H1 (cell line): ENCODE data around the gene PLCL1. TPM values are rescaled to one million over a fixed set of nuclear protein-coding genes. Genes with fewer than 3 reads are reported as not detected.

Experiments used
- NRF1 ChIP-seq: IDR thresholded peaks from 2 replicates; pipeline ENCODE4 v1.6.1; 2011; ENCODE audit warnings: mild to moderate bottlenecking, low read depth, low read length, improper control_type of control experiment
- polyA plus RNA-seq, 7 experiments: library from polyadenylated mRNA; depleted of rRNA in 3 of 7; stranded (reverse) in 5 of 7; unstranded in 2 of 7; fragments of >200 nt in 5 of 7; fragments of 200-250 nt in 2 of 7; gene quantifications; 1 replicate in 5 of 7; 2 replicates in 1 of 7; 4 replicates in 1 of 7; pipeline versions ENCODE4 v1.2.1 to v1.2.3, GENCODE V29; 2011 to 2013; ENCODE audit warnings: missing spikeins in 2 of 7, mixed read lengths in 2 of 7
- total RNA-seq: library from RNA; stranded (reverse); fragmentation: NEBNext Ultra II Directional; extraction: Animal tissue kit (Norgen Biotek cat#: 25700); gene quantifications from 2 replicates; pipeline ENCODE4 v1.2.1, GENCODE V29; 2021

Gene PLCL1
- total and polyA plus RNA-seq, 2 of the 8 experiments (the other 6 are each of a cell fraction or from before 2014, with no cell fraction given), result not detected

DNA sequence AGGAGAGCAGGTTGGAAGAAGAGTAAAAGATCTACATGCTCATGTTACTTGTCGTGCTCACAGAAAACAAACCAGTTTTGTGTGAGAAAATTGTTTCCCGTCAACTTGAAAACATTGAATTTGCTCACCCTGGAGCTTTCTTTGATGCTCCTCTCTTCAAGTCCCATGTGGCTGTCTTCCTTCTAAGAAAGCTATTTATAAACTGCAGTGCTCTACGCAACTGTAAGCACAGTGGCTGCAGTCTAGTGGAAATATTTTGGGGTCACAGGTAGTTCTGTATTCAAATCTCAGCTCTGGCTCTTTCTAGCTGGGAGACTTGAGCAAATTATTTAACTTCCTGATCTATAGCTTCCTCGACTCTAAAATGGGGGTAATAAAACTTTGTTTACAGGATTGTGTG lies 211.8 kb downstream of the PLCL1 start (continued):
- no peak for TF ChIP-seq NRF1
